Activated naive CD8-positive, alpha-beta T cell treated with anti-CD3 and anti-CD28 coated beads, Interleukin-2, amount 50 U/mL, for 24 hours (primary cell): ENCODE results near the gene CLDN9.

Source experiments
- ATAC-seq: fragments of 150-1000 bp; cut with Tn5 transposase; one replicate; pipeline ENCODE4 v1.10.0; 2021
- DNase-seq: peaks from one replicate; pipeline ENCODE4 v3.0.0; 2021
- H3K27ac Mint-ChIP-seq: one replicate; pipeline ENCODE4 v1.8.0; 2021; ENCODE audit warnings: mild to moderate bottlenecking, mixed read lengths
- H3K27me3 Mint-ChIP-seq: one replicate; pipeline ENCODE4 v1.8.0; 2021; ENCODE audit warnings: mixed read lengths
- H3K36me3 Mint-ChIP-seq: one replicate; pipeline ENCODE4 v1.8.0; 2021; ENCODE audit warnings: low read depth, mixed read lengths
- H3K4me1 Mint-ChIP-seq: one replicate; pipeline ENCODE4 v1.8.0; 2021; ENCODE audit warnings: mixed read lengths
- H3K4me3 Mint-ChIP-seq: one replicate; pipeline ENCODE4 v1.8.0; 2021; ENCODE audit warnings: mild to moderate bottlenecking, moderate library complexity, mixed read lengths
- H3K9me3 Mint-ChIP-seq: one replicate; pipeline ENCODE4 v1.8.0; 2021; ENCODE audit warnings: mixed read lengths

Gene CLDN9

GRCh38 chr16:3015865-3016521, 3.3 kb downstream of the CLDN9 start:
- DNase-seq (no peak), ATAC-seq (no peak)
- Mint-ChIP-seq H3K27me3 (peaks cover 23% of the 10 kb centered on the region), H3K4me1 (peaks cover 21% of the 10 kb centered on the region), H3K36me3 (no peaks in the 10 kb centered on the region), H3K4me3 (no peak overlapping the region), H3K27ac (no peak overlapping the region), H3K9me3 (no peaks in the 10 kb centered on the region)

DNA sequence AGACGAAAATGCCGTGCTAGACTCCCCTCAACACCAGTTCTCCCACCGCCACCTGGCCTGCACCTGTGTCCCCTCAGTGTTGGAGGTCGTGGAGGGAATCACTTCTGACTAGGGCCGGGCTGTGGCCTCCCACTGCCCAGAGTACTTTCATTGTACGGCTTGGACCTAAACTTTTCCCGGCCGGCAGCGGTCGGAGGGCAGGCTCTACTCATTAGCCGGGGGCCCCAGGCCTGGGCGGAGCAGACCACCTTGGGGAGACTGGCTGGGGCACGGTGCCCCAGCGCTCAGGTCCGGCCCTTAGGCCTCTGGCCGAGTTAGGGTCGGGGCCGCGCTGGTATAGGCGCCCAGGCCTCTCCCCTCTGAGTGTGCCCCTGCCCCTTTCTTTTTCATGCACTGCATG, 4.6 kb downstream of the CLDN9 start:
- H3K4me1 Mint-ChIP-seq: peaks cover 33% of the 10 kb centered on the region
- H3K27me3 Mint-ChIP-seq: peaks cover 23% of the 10 kb centered on the region
- H3K36me3 Mint-ChIP-seq: no peaks in the 10 kb centered on the region
- no peak for DNase-seq
- no peak overlapping the region for H3K4me3 Mint-ChIP-seq
- H3K27ac Mint-ChIP-seq: no peak overlapping the region
- ATAC-seq: no peak
- H3K9me3 Mint-ChIP-seq: no peaks in the 10 kb centered on the region

GRCh38 chr16:3017794-3018506, 5.2 kb downstream of the CLDN9 start, which contains the start of gene CLDN6:
CLDN6 (minus strand) TSS chr16:3018183; CDS start chr16:3016021, 2,162 bp downstream.
- no peak for ATAC-seq
- Mint-ChIP-seq H3K27me3 (peaks cover 18% of the 10 kb centered on the region), H3K9me3 (no peaks in the 10 kb centered on the region), H3K27ac (no peak within 1 kb of the TSS), H3K36me3 (no peaks in the 10 kb centered on the region), H3K4me3 (no peak within 1 kb of the TSS), H3K4me1 (peaks cover 39% of the 10 kb centered on the region)
- peak; percentile 63 for DNase-seq

DNA sequence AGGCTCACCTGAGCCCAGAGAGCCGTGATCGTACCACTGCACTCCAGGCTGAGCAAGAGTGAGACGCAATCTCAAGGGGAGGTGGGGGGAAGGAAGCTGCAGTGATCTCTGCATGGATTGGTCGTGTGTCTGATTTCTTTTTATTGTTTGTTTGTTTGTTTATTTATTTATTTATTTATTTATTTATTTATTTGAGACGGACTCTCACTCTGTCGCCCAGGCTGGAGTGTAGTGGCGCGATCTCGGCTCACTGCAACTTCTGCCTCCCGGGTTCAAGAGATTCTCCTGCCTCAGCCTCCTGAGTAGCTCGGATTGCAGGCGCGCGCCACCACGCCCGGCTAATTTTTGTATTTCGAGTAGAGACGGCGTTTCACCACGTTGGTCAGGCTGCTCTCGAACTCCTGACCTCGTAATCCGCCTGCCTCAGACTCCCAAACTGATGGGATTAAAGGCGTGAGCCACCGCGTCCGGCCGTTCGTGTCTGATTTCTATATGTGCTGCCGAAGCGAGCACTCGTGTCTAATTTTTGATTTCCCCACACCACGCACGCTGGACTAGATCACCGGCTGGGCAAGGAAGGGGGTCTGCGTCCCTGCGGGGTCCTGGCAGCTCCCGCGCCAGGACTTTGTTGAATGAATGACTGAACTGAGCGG, 7.0 kb downstream of the CLDN9 start:
- H3K4me1 Mint-ChIP-seq: peaks cover 53% of the 10 kb centered on the region
- ATAC-seq (no peak), DNase-seq (no peak)
- peak overlapping the region; percentile 85 for H3K4me3 Mint-ChIP-seq
- H3K27me3 Mint-ChIP-seq: peaks cover 11% of the 10 kb centered on the region
- no peaks in the 10 kb centered on the region for H3K9me3 Mint-ChIP-seq
- no peaks in the 10 kb centered on the region for H3K36me3 Mint-ChIP-seq
- H3K27ac Mint-ChIP-seq: peak overlapping the region; percentile 75

DNA sequence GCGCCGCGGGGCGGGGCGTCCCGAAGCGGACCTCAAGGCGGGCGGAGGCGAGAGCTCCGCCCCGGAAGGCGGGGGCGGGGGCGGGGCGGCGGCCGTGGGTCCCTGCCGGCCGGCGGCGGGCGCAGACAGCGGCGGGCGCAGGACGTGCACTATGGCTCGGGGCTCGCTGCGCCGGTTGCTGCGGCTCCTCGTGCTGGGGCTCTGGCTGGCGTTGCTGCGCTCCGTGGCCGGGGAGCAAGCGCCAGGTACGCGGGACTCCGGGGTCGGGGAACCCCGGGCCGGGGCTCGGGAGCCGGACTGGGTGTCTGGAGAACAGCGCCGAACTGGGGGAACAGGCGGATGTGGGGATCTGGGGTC, 7.5 kb downstream of the CLDN9 start, which contains the start of gene TNFRSF12A:
Gene TNFRSF12A (plus strand): TSS at position 122 of the 357 bp plus-strand sequence. CDS start 30 bp downstream, at position 152.
- ATAC-seq (no peak), DNase-seq (peak; percentile 76)
- no peaks in the 10 kb centered on the region for H3K9me3 Mint-ChIP-seq
- no peaks in the 10 kb centered on the region for H3K36me3 Mint-ChIP-seq
- peaks cover 54% of the 10 kb centered on the region for H3K4me1 Mint-ChIP-seq
- H3K4me3 Mint-ChIP-seq: peak within 1 kb of the TSS; percentile 85
- peak within 1 kb of the TSS; percentile 97 for H3K27ac Mint-ChIP-seq
- peaks cover 11% of the 10 kb centered on the region for H3K27me3 Mint-ChIP-seq

- peak; percentile 65 for DNase-seq
- Mint-ChIP-seq H3K9me3 (no peaks in the 10 kb centered on the region), H3K27ac (peak overlapping the region; percentile 97), H3K4me1 (peaks cover 55% of the 10 kb centered on the region), H3K4me3 (peak overlapping the region; percentile 85), H3K27me3 (peaks cover 11% of the 10 kb centered on the region), H3K36me3 (no peaks in the 10 kb centered on the region)
- ATAC-seq: no peak
These were observed 8.1 kb downstream of the CLDN9 start for GRCh38 chr16:3020604-3021448.

- DNase-seq (peak; percentile 90), ATAC-seq (peak; percentile 64)
- peak overlapping the region; percentile 85 for H3K4me3 Mint-ChIP-seq
- peaks cover 10% of the 10 kb centered on the region for H3K27me3 Mint-ChIP-seq
- peak overlapping the region; percentile 97 for H3K27ac Mint-ChIP-seq
- no peaks in the 10 kb centered on the region for H3K9me3 Mint-ChIP-seq
- peaks cover 55% of the 10 kb centered on the region for H3K4me1 Mint-ChIP-seq
- H3K36me3 Mint-ChIP-seq: peaks cover 7% of the 10 kb centered on the region
These were observed 8.9 kb downstream of the CLDN9 start for GRCh38 chr16:3021449-3022207.

GRCh38 chr16:3022208-3022683, 9.5 kb downstream of the CLDN9 start:
- ATAC-seq: peak; percentile 33
- H3K27me3 Mint-ChIP-seq: peaks cover 10% of the 10 kb centered on the region
- peak; percentile 92 for DNase-seq
- H3K4me1 Mint-ChIP-seq: peaks cover 55% of the 10 kb centered on the region
- peaks cover 8% of the 10 kb centered on the region for H3K36me3 Mint-ChIP-seq
- peak overlapping the region; percentile 97 for H3K27ac Mint-ChIP-seq
- H3K9me3 Mint-ChIP-seq: no peaks in the 10 kb centered on the region
- H3K4me3 Mint-ChIP-seq: peak overlapping the region; percentile 85

GRCh38 chr16:3022684-3023414, 10.1 kb downstream of the CLDN9 start:
- peak; percentile 40 for DNase-seq
- H3K27me3 Mint-ChIP-seq: peaks cover 10% of the 10 kb centered on the region
- H3K4me1 Mint-ChIP-seq: peaks cover 56% of the 10 kb centered on the region
- no peaks in the 10 kb centered on the region for H3K9me3 Mint-ChIP-seq
- H3K27ac Mint-ChIP-seq: peak overlapping the region; percentile 97
- H3K36me3 Mint-ChIP-seq: peaks cover 8% of the 10 kb centered on the region
- peak overlapping the region; percentile 85 for H3K4me3 Mint-ChIP-seq
- ATAC-seq: no peak

- no peak for ATAC-seq
These were observed 10.6 kb downstream of the CLDN9 start for GRCh38 chr16:3023415-3023668.

DNA sequence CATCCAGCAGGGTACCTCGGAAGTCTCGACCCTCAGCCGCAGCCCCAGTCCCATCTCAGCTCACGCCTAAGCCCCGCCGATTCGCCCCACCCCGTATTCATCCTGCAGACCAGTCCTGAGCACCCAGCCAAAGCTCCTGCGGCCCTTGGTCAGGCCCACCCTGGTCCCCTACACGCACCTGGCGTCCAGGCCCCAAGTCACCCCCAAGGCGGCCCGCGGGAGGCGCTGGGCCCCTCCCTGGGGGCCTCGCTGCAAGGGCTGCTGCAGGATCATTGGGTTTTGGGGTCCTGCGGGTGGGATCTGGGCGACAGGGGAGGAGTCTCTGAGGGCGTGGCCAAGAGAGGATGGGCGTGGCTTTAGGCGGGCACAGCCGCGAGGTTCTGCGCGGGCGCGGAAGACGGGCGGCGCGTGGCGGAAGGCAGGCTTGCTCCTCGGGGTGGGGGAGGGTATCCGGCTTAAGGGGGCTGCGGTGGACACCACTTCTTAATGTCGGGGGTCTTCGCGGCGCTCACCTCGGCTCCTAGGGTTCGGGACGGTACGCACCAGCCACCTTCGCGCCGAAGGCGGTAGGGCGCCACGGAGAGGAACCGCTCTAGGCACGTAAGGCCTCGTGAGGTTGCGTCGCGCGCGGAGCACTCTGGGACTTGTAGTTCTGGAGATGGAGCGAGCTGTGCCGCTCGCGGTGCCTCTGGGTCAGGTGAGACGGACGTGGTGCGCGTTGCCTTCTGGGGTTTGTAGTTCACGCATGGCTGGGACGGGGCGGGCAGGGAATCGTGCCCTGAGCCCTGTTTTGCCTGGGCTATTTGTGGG, 11.2 kb downstream of the CLDN9 start, which contains the start of the genes HCFC1R1 and THOC6:
Gene HCFC1R1 (minus strand): TSS at position 274 of the 810 bp plus-strand sequence. CDS start 1 bp downstream, at position 273.
Gene THOC6 (plus strand): TSS at position 367 of the 810 bp plus-strand sequence. CDS start 292 bp downstream, at position 659.
- no peaks in the 10 kb centered on the region for H3K9me3 Mint-ChIP-seq
- peak; percentile 75 for ATAC-seq
- peaks cover 8% of the 10 kb centered on the region for H3K36me3 Mint-ChIP-seq

More at GRCh38 chr16:3023415-3023668, 10.6 kb downstream of the CLDN9 start:
- Mint-ChIP-seq H3K36me3 (peaks cover 8% of the 10 kb centered on the region), H3K4me1 (peaks cover 55% of the 10 kb centered on the region), H3K4me3 (peak overlapping the region; percentile 85), H3K9me3 (no peaks in the 10 kb centered on the region), H3K27ac (peak overlapping the region; percentile 97), H3K27me3 (peaks cover 8% of the 10 kb centered on the region)
- no peak for DNase-seq

More for the DNA sequence above, 11.2 kb downstream of the CLDN9 start, which contains the start of the genes HCFC1R1 and THOC6:
- peaks cover 53% of the 10 kb centered on the region for H3K4me1 Mint-ChIP-seq
- peak; percentile 95 for DNase-seq
- H3K27me3 Mint-ChIP-seq: peaks cover 6% of the 10 kb centered on the region
- peak within 1 kb of the TSS; percentile 97 for H3K27ac Mint-ChIP-seq
- peak within 1 kb of the TSS; percentile 85 for H3K4me3 Mint-ChIP-seq
